ENCODE data around the gene SPTAN1.
"Not testable (repeated sequence)": the region's sequence is repeated elsewhere in the genome, so short reads cannot be mapped to it uniquely, and the experiment has no call there.

Gene SPTAN1

GRCh38 chr9:128657796-128658195 is 105.4 kb downstream of the SPTAN1 start:
- H3K9me2 ChIP-seq (replicated peaks; ENCODE audit: insufficient read depth, low read length) = no peaks in the 10 kb centered on the region
- H4K20me1 ChIP-seq (ENCODE audit: insufficient read depth, low read length) = no peaks in the 10 kb centered on the region
- no peak overlapping the region for H3K9ac ChIP-seq (ENCODE audit: low read length)
- H3K79me2 ChIP-seq (ENCODE audit: low read length) = peaks cover 16% of the 10 kb centered on the region
- no peak overlapping the region for H3K4me3 ChIP-seq (ENCODE audit: low read length)
- no peak for DNase-seq
- no peaks in the 10 kb centered on the region for H3K36me3 ChIP-seq (replicated peaks; ENCODE audit: insufficient read depth, low read length)
- H3F3A ChIP-seq (ENCODE audit: insufficient read depth, low read length) = peaks cover 8% of the 10 kb centered on the region; the same call in 1 of the 2 replicates
- TF ChIP-seq CTCF (IDR thresholded peaks at IDR 0.05; ENCODE audit: low read length) (no peak), EZH2phosphoT487 (IDR thresholded peaks at IDR 0.05; ENCODE audit: low read length) (no peak)
- no peaks in the 10 kb centered on the region for H3K9me3 ChIP-seq (replicated peaks; ENCODE audit: insufficient read depth, low read length)
- H3K4me1 ChIP-seq (ENCODE audit: low read length) = peaks cover 3% of the 10 kb centered on the region; the same call in 1 of the 2 replicates
- H3K27ac ChIP-seq (ENCODE audit: low read length) = no peak overlapping the region
- no peaks in the 10 kb centered on the region for H3K27me3 ChIP-seq (replicated peaks; ENCODE audit: insufficient read depth, low read length)
- H2AFZ ChIP-seq (ENCODE audit: low read length) = no peak overlapping the region
- no peak overlapping the region for H3K4me2 ChIP-seq (ENCODE audit: low read depth, low read length)

DNA sequence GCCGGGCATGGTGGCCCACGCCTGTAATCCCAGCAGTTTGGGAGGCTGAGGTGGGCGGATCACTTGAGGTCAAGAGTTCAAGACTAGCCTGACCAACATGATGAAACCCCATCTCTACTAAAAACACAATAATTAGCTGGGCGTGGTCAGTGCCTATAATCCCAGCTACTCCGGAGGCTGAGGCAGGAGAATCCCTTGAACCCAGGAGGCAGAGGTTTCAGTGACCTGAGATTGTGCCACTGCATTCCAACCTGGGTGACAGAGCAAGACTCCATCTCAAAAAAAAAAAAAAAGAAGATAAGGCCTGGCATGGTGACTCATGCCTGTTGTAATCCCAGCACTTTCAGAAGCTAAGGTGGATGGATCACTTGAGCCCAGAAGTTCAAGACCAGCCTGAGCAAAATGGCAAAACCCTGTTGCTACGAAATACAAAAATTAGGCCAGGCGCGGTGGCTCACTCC is 114.1 kb downstream of the SPTAN1 start:
- H4K20me1 ChIP-seq (ENCODE audit: insufficient read depth, low read length); H3F3A ChIP-seq (ENCODE audit: insufficient read depth, low read length); H3K9me3 ChIP-seq (replicated peaks; ENCODE audit: insufficient read depth, low read length); H3K9ac ChIP-seq (ENCODE audit: low read length); H3K4me2 ChIP-seq (ENCODE audit: low read depth, low read length); H3K4me1 ChIP-seq (ENCODE audit: low read length); H3K9me2 ChIP-seq (replicated peaks; ENCODE audit: insufficient read depth, low read length); DNase-seq; H3K27me3 ChIP-seq (replicated peaks; ENCODE audit: insufficient read depth, low read length); H3K79me2 ChIP-seq (ENCODE audit: low read length); H2AFZ ChIP-seq (ENCODE audit: low read length); H3K4me3 ChIP-seq (ENCODE audit: low read length); H3K27ac ChIP-seq (ENCODE audit: low read length); H3K36me3 ChIP-seq (replicated peaks; ENCODE audit: insufficient read depth, low read length): not testable (repeated sequence)

DNA sequence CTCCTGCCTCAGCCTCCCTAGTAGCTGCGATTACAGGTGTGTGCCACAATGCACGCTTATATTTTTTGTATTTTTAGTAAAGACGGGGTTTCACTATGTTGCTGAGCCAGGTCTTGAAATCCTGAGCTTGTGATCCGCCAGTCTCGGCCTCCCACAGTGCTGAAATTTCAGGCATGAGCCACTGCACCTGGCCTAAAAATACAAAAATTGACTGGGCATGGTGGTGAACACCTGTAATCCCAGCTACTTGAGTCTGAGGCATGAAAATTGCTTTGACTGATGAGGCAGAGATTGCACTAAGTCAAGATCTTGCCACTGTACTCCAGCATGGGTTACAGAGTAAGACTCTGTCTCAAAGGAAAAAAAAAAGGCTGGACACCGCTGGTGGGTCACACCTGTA is 117.4 kb downstream of the SPTAN1 start:
- no peak overlapping the region for H2AFZ ChIP-seq (ENCODE audit: low read length)
- no peaks in the 10 kb centered on the region for H3K79me2 ChIP-seq (ENCODE audit: low read length)
- DNase-seq = no peak
- H3K9ac ChIP-seq (ENCODE audit: low read length) = no peak overlapping the region
- no peaks in the 10 kb centered on the region for H3F3A ChIP-seq (ENCODE audit: insufficient read depth, low read length)
- H3K4me3 ChIP-seq (ENCODE audit: low read length) = no peak overlapping the region
- H3K9me3 ChIP-seq (replicated peaks; ENCODE audit: insufficient read depth, low read length) = no peaks in the 10 kb centered on the region
- H3K27me3 ChIP-seq (replicated peaks; ENCODE audit: insufficient read depth, low read length) = no peaks in the 10 kb centered on the region
- no peaks in the 10 kb centered on the region for H3K4me1 ChIP-seq (ENCODE audit: low read length)
- H4K20me1 ChIP-seq (ENCODE audit: insufficient read depth, low read length) = no peaks in the 10 kb centered on the region
- no peaks in the 10 kb centered on the region for H3K9me2 ChIP-seq (replicated peaks; ENCODE audit: insufficient read depth, low read length)
- no peak overlapping the region for H3K27ac ChIP-seq (ENCODE audit: low read length)
- no peak overlapping the region for H3K4me2 ChIP-seq (ENCODE audit: low read depth, low read length)
- H3K36me3 ChIP-seq (replicated peaks; ENCODE audit: insufficient read depth, low read length) = no peaks in the 10 kb centered on the region
- TF ChIP-seq CTCF (IDR thresholded peaks at IDR 0.05; ENCODE audit: low read length) = no peak
- no peak for TF ChIP-seq EZH2phosphoT487 (IDR thresholded peaks at IDR 0.05; ENCODE audit: low read length)
- TF ChIP-seq EZH2 (optimal IDR thresholded peaks at IDR 0.05; ENCODE audit: low read depth, low read length) = no peak

GRCh38 chr9:128675382-128675781 is 123.0 kb downstream of the SPTAN1 start:
- Histone ChIP-seq H4K20me1 (ENCODE audit: insufficient read depth, low read length) (no peaks in the 10 kb centered on the region), H2AFZ (ENCODE audit: low read length) (no peak overlapping the region), H3K9me2 (replicated peaks; ENCODE audit: insufficient read depth, low read length) (no peaks in the 10 kb centered on the region), H3K9me3 (replicated peaks; ENCODE audit: insufficient read depth, low read length) (no peaks in the 10 kb centered on the region), H3K9ac (ENCODE audit: low read length) (no peak overlapping the region), H3K79me2 (ENCODE audit: low read length) (no peaks in the 10 kb centered on the region), H3K4me1 (ENCODE audit: low read length) (no peaks in the 10 kb centered on the region), H3K27me3 (replicated peaks; ENCODE audit: insufficient read depth, low read length) (no peaks in the 10 kb centered on the region), H3F3A (ENCODE audit: insufficient read depth, low read length) (no peaks in the 10 kb centered on the region), H3K36me3 (replicated peaks; ENCODE audit: insufficient read depth, low read length) (no peaks in the 10 kb centered on the region), H3K4me2 (ENCODE audit: low read depth, low read length) (no peak overlapping the region), H3K27ac (ENCODE audit: low read length) (no peak overlapping the region), H3K4me3 (ENCODE audit: low read length) (no peak overlapping the region)
- no peak for DNase-seq
- no peak for TF ChIP-seq EZH2 (optimal IDR thresholded peaks at IDR 0.05; ENCODE audit: low read depth, low read length)
- no peak for TF ChIP-seq CTCF (IDR thresholded peaks at IDR 0.05; ENCODE audit: low read length)
- no peak for TF ChIP-seq EZH2phosphoT487 (IDR thresholded peaks at IDR 0.05; ENCODE audit: low read length)
